ENCODE results near the gene GCNT4.

Gene GCNT4

GRCh38 chr5:75010838-75011237 is 41.5 kb downstream of the GCNT4 start:
- ChIA-PET CTCF (no interaction called here), POLR2A (no interaction called here)
- DNase-seq (ENCODE audit: extremely low spot score): no peak
- TF ChIP-seq CTBP1 (IDR thresholded peaks at IDR 0.05; ENCODE audit: borderline replicate concordance): no peak

GRCh38 chr5:75009556-75010345 is 42.6 kb downstream of the GCNT4 start:
- DNase-seq (ENCODE audit: extremely low spot score): no peak
- CTCF ChIA-PET: no interaction called here
- POLR2A ChIA-PET: no interaction called here
- TF ChIP-seq SUZ12 (IDR thresholded peaks at IDR 0.05): no peak

GRCh38 chr5:75006865-75007822 is 45.2 kb downstream of the GCNT4 start:
- TF ChIP-seq FOXA1 (IDR thresholded peaks at IDR 0.05): no peak
- no peak for TF ChIP-seq HDGF (IDR thresholded peaks at IDR 0.05; ENCODE audit: borderline replicate concordance)
- no peak for TF ChIP-seq L3MBTL2 (conservative IDR thresholded peaks at IDR 0.05)
- no peak for TF ChIP-seq TARDBP (IDR thresholded peaks at IDR 0.05)
- no peak for TF ChIP-seq FOXM1 (IDR thresholded peaks at IDR 0.05; ENCODE audit: borderline replicate concordance)
- TF ChIP-seq SP1 (IDR thresholded peaks at IDR 0.05): no peak
- no peak for TF ChIP-seq ZNF384 (IDR thresholded peaks at IDR 0.05)
- no peak for TF ChIP-seq ARNT (IDR thresholded peaks at IDR 0.05)
- no peak for TF ChIP-seq ELF4 (IDR thresholded peaks at IDR 0.05)
- no peak for TF ChIP-seq BHLHE40 (IDR thresholded peaks at IDR 0.05; ENCODE audit: borderline replicate concordance)
- no peak for TF ChIP-seq NFRKB (IDR thresholded peaks at IDR 0.05)
- no peak for TF ChIP-seq PKNOX1 (IDR thresholded peaks at IDR 0.05)
- TF ChIP-seq CTBP1 (IDR thresholded peaks at IDR 0.05; ENCODE audit: borderline replicate concordance): no peak
- no peak for TF ChIP-seq LEF1 (IDR thresholded peaks at IDR 0.05; ENCODE audit: borderline replicate concordance)
- no peak for TF ChIP-seq SUZ12 (IDR thresholded peaks at IDR 0.05)
- ChIA-PET CTCF (no interaction called here), POLR2A (no interaction called here)
- no peak for DNase-seq (ENCODE audit: extremely low spot score)

GRCh38 chr5:75005561-75005960 is 46.8 kb downstream of the GCNT4 start:
- TF ChIP-seq NFRKB (IDR thresholded peaks at IDR 0.05): no peak
- no peak for TF ChIP-seq ARNT (IDR thresholded peaks at IDR 0.05)
- TF ChIP-seq FOXK2 (IDR thresholded peaks at IDR 0.05): no peak
- TF ChIP-seq SP1 (IDR thresholded peaks at IDR 0.05): no peak
- CTCF ChIA-PET: no interaction called here
- POLR2A ChIA-PET: no interaction called here
- no peak for DNase-seq (ENCODE audit: extremely low spot score)

All from HEK293T (cell line).